T-helper 2 cell (primary cell): ENCODE data around the gene YWHAH.

ENCODE experiments used
- DNase-seq, 5 experiments: peaks; one replicate each; pipeline versions ENCODE4 v3.0.0 to v3.0.0-alpha.2; 2012 to 2022

The YWHAH gene

DNA sequence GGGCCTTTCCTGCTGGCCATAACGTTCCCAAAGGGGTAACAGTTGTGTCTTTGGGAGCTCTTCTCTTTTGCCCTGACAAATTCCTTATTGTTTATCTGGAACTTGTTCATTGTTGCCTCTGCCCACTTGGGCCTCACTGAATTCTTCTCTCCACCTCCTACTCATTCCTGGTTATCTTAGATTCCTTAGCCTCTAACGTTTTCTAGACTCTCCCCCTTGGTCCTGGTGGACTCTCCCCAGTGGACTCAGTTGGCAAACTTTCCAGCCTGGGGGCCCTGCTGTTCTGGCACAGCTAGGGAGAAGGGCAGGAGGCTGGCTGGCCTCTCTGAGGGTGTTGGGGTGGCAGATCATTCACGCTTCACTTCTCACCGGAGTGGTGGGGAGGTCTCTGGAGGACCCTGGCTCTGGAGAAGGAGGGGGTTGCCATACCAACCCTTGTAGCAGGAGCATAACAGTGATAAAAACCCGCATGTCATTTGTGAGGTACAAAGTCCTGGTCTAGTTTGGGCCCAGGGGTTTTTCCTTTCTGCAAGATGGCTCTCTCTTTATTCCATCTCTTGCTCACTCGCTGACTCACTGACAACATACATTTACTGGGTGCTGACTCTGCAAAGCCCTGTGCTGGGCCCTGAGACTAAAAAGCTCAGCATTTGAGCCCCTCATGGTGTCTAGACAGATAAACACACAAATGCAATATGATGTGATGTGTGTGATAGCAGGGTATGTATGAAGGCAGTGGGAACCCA lies 39.7 kb downstream of the YWHAH start:
- DNase-seq: no peak

DNA sequence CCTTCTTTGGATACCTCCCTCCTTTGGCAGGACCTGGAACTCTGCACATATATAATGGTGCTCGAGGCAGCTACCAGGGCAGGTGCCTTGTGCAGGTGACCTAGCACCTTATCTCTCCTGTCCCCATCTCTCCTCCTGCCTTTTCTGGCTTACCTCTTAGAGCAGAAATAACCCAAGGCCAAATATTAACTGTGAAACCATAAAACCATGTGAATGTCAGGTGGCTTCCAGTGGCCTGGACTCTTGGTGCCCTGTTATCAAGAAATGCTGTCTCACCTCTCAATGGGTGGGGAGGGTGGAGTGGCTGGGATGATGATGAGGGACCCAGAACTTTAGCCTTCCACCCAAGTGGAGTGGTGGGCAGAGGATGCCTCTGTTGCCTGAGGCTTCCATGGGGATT lies 42.9 kb downstream of the YWHAH start:
- DNase-seq: no peak

DNA sequence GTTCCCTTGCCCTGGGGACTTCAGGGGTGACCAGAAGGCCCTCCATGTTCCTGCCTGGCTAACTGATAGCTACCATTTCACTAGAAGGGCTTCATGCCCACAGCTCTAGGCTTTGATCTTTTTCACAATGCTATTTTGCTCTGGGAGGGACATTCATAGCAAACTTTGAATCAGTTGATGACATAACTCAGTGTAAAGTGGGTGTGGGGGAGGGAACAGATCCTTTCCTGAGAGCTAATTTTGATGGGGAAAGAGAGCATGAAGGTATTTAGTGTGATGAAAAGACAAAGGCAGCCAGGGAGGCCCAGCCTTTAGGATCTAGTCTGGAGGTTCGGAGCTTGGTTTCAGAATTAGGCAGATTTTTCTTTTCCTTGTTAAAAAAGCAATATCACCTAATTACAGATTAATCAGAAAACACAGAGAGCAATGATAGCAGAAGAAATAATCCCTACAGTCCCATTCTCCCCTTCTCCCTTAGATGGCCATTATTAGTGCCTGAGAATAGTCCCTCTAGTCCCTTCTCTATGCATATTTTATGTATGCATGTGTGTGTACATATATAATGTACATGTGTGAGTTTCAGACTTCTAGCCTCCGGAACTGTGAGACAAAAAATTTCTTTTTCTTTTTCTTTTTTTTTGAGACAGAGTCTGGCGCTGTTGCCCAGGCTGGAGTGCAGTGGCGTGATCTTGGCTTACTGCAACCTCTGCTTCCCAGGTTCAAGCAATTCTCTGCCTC lies 46.9 kb downstream of the YWHAH start:
- no peak for DNase-seq

DNA sequence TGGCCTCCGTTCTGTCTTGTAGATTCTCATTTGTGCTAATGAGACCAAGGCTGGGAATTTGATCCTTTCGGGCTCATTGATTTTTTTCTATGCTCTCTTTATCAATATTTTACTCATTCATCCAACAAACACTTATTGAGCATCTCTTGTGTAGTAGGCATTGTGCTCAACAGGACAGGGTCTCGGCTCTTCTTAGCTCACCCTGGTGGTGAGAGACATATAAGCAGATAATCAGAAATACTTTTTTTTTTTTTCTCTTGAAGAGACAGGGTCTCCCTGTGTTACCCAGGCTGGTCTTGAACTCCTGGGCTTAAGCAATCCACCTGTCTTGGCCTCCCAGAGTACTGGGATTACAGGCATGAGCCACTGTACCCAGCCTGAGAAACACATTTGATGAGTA lies 50.7 kb downstream of the YWHAH start:
- DNase-seq: no peak

DNA sequence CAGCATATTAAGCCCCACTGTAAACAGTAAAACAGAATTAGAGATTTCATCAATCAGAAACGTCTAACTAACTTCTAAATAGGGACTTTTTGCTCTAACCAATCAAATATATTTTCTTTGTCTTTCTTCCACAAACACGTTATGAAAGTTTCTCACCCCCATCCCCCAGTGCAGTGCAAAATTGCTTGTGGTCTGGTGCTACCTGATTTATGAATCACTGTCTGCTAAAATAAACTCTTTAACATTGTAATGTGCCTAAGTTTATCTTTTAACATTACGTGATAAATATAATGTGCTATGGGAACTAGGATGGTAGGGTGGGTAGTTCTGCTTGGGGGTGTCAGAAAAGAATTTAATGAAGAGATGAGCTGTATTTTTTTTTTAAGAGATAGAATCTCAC lies 51.5 kb downstream of the YWHAH start:
- no peak for DNase-seq

DNA sequence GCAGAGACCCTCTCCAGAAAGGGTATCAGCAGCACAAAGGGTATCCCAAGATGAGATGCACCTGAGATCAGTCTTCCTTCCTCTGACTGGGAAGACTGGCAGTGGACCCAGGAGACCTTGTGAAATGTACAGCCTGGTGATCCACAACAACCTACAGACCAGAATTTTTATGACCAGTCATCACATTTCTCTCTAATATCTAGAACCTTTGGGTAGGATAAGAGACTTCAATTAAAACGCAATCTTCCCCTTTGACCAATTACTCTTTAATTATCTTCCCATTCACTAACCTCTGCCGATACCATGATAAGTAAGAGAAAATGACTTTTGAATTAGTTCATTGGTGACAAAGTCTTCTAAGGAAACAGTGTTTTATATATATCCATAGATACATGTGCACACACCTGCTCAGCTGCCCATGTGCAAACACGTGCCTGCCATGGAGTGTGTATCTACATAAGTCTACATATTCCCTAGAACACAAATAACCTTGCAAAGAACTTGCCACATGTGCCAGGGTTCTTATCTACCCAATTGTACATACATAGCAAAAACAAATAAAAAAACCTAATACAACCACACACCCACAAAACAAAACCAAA lies 54.5 kb downstream of the YWHAH start:
- no peak for DNase-seq

DNA sequence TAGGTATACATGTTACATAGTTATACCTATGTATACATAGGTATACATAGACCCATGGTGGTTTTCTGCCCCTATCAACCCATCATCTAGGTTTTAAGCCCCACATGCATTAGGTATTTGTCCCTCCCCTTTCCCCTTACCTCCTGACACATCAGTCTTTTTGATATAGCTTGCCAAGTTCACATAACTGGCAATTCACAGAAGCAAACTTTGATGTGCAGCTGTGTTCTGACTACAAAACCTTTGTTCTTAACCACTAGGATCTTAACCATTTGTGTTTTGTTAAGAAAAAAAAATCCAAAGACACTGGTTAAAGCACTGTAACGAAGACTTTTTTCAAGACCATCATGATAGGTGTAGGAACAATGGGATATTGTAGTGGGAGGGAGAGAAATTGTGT lies 55.8 kb downstream of the YWHAH start:
- DNase-seq: no peak

DNA sequence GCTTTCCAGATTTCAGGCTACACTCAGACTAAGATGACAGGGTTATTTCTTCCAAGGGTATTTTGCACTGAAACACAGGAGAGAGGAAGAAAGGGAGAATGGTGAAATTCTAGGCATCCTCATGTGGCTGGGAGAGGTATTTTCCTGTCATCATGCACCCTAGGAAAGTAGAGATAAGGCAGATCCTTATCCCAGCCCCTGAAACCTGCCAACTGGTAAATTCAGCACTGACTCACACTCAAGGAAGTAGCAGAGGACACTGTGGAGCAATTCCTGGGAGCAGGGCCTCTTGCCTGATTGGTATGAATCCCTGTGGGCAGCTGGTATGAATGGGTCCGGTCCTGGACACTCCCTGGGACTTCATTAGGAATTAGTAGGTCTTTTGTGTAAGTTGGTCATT lies 61.1 kb downstream of the YWHAH start:
- no peak for DNase-seq
